CD4-positive, alpha-beta T cell (primary cell): Measurements from ENCODE around the gene ZC3H10. TPM values are rescaled to one million over a fixed set of nuclear protein-coding genes. Genes with fewer than 3 reads are reported as not detected.

Source experiments
- ATAC-seq: fragments of 200-7000 bp; cut with Tn5 transposase; one replicate; pipeline ENCODE4 v1.10.0; 2022; ENCODE audit warnings: mild to moderate bottlenecking; ENCODE audit not compliant: poor library complexity
- CTCF ChIA-PET: fragments of 350-600 bp; sonication (Branson Sonifier 250); formaldehyde crosslinking; loops from one replicate; lab custom pipeline; 2021; ENCODE audit warnings: antibody characterized with exemption, inconsistent platforms; lab: Charles Lee
- POLR2A ChIA-PET: fragments of 350-600 bp; sonication (Branson Sonifier 250); formaldehyde crosslinking; loops from one replicate; lab custom pipeline; 2021; ENCODE audit warnings: antibody characterized with exemption, inconsistent platforms; lab: Charles Lee
- DNase-seq, 14 experiments: peaks; one replicate each; pipeline ENCODE4 v3.0.0-alpha.2; 2013 to 2020; ENCODE audit warnings: mixed read lengths in 2 of 14
- H3K27ac ChIP-seq, 2 donors: one replicate each; pipeline versions ENCODE4 v1.5.1 to v1.7.0; 2013; ENCODE audit warnings: low read length in 2 of 2, low read depth in 1 of 2, mild to moderate bottlenecking in 1 of 2
- H3K27me3 ChIP-seq, 2 experiments: 1 replicate in 1 of 2; 2 replicates in 1 of 2; pipeline versions ENCODE4 v1.6.1 to v1.7.0; 2013; ENCODE audit warnings: low read length in 2 of 2, control low read depth in 1 of 2, mild to moderate bottlenecking in 1 of 2, moderate library complexity in 1 of 2; ENCODE audit not compliant: insufficient read depth in 2 of 2, control insufficient read depth in 1 of 2
- H3K36me3 ChIP-seq: one replicate; pipeline ENCODE4 v1.6.1; 2013; ENCODE audit warnings: low read length, control low read depth; ENCODE audit not compliant: insufficient read depth
- H3K4me1 ChIP-seq: one replicate; pipeline ENCODE4 v1.6.1; 2013; ENCODE audit warnings: low read length, control low read depth; ENCODE audit not compliant: insufficient read depth
- H3K4me3 ChIP-seq: one replicate; pipeline ENCODE4 v1.5.1; 2013; ENCODE audit warnings: mild to moderate bottlenecking, low read length, moderate library complexity
- H3K9me3 ChIP-seq, 2 experiments: 1 replicate in 1 of 2; 2 replicates in 1 of 2; pipeline versions ENCODE4 v1.6.1 to v1.7.0; 2013; ENCODE audit warnings: low read length in 2 of 2, mild to moderate bottlenecking in 2 of 2, control low read depth in 1 of 2, moderate library complexity in 1 of 2; ENCODE audit not compliant: control insufficient read depth in 1 of 2, insufficient read depth in 1 of 2
- H3K27ac Mint-ChIP-seq: one replicate; pipeline ENCODE4 v1.8.0; 2020; ENCODE audit warnings: mixed read lengths
- H3K27me3 Mint-ChIP-seq: one replicate; pipeline ENCODE4 v1.8.0; 2021; ENCODE audit warnings: mixed read lengths
- H3K36me3 Mint-ChIP-seq: one replicate; pipeline ENCODE4 v1.8.0; 2021; ENCODE audit warnings: low read depth, mixed read lengths
- H3K4me1 Mint-ChIP-seq: one replicate; pipeline ENCODE4 v1.8.0; 2021; ENCODE audit warnings: low read depth, mixed read lengths
- H3K4me3 Mint-ChIP-seq: one replicate; pipeline ENCODE4 v1.8.0; 2020; ENCODE audit warnings: mild to moderate bottlenecking, mixed read lengths
- H3K9me3 Mint-ChIP-seq: one replicate; pipeline ENCODE4 v1.8.0; 2020; ENCODE audit warnings: mixed read lengths
- CTCF ChIP-seq: fragments of 200-600 bp; IDR thresholded peaks from one replicate; pipeline ENCODE4 v1.8.0; 2022; ENCODE audit warnings: antibody characterized with exemption, mild to moderate bottlenecking
- intact Hi-C, 2 experiments: fragments of 100-400 bp; cut with DNase I in 1 of 2; cut with micrococcal nuclease in 1 of 2; formaldehyde crosslinking; loops; one replicate each; pipeline versions ENCODE4 v1.15.1 to v1.9.0; 2023 to 2025; cut with DNase I, micrococcal nuclease
- total RNA-seq, 174 experiments: library from RNA in 2 of 174; stranded (reverse) in 2 of 174; gene quantifications; one replicate each; pipeline ENCODE4 v1.2.3 and lab custom pipeline; 2021 to 2026

ZC3H10 gene
- total RNA-seq, 2 experiments from 2014 or later = 6.3 to 8.9 TPM

- DNase-seq (no peak), ATAC-seq (no peak)
- H3K9me3 Mint-ChIP-seq = no peaks in the 10 kb centered on the region
- Histone ChIP-seq H3K27me3 (no peaks in the 10 kb centered on the region), H3K27ac (no peak overlapping the region), H3K4me3 (no peak overlapping the region), H3K4me1 (peaks cover 21% of the 10 kb centered on the region), H3K9me3 (no peaks in the 10 kb centered on the region), H3K36me3 (peaks cover 96% of the 10 kb centered on the region)
- no peak overlapping the region for H3K4me3 Mint-ChIP-seq
- ChIA-PET CTCF (interaction anchor here (1.7 kb wide), 1 partner anchor 24 kb away, joined by 5 read pairs; the partner anchor contains the start of gene SMARCC2), POLR2A (interaction anchor here (0.8 to 1.1 kb wide), 4 partner anchors 10 to 38 kb away, joined by 3 to 5 read pairs (median 4); partner anchors contain the start of gene SMARCC2)
- H3K27me3 Mint-ChIP-seq = no peaks in the 10 kb centered on the region
- peak overlapping the region; percentile 24 for H3K27ac Mint-ChIP-seq
- H3K4me1 Mint-ChIP-seq = peaks cover 11% of the 10 kb centered on the region
- intact Hi-C loops = no loop called here
- peaks cover 85% of the 10 kb centered on the region for H3K36me3 Mint-ChIP-seq
- no peak for TF ChIP-seq CTCF
Measured at GRCh38 chr12:56165369-56165768, 47.3 kb downstream of the ZC3H10 start.

- DNase-seq (no peak), ATAC-seq (no peak)
- Mint-ChIP-seq H3K4me1 (no peaks in the 10 kb centered on the region), H3K4me3 (no peak overlapping the region), H3K9me3 (no peaks in the 10 kb centered on the region), H3K36me3 (peaks cover 87% of the 10 kb centered on the region), H3K27ac (no peak overlapping the region), H3K27me3 (no peaks in the 10 kb centered on the region)
- CTCF ChIA-PET = interaction anchor here (2.0 kb wide), 2 partner anchors 19 to 20 kb away, joined by 6 read pairs; partner anchors contain the start of gene SMARCC2
- no peak overlapping the region for H3K4me3 ChIP-seq
- H3K27ac ChIP-seq = no peak overlapping the region
- no peaks in the 10 kb centered on the region for H3K4me1 ChIP-seq
- no peaks in the 10 kb centered on the region for H3K27me3 ChIP-seq
- POLR2A ChIA-PET = interaction anchor here (0.6 to 1.2 kb wide), 3 partner anchors 8 to 53 kb away, joined by 3 read pairs; no protein-coding TSS in a partner anchor
- H3K9me3 ChIP-seq = no peaks in the 10 kb centered on the region
- intact Hi-C loops = no loop called here
- TF ChIP-seq CTCF = no peak
- H3K36me3 ChIP-seq = peaks cover 96% of the 10 kb centered on the region
Measured at GRCh38 chr12:56169229-56169759, 51.2 kb downstream of the ZC3H10 start.

GRCh38 chr12:56172839-56173238 lies 54.8 kb downstream of the ZC3H10 start:
- H3K27me3 Mint-ChIP-seq = no peaks in the 10 kb centered on the region
- Histone ChIP-seq H3K4me1 (no peaks in the 10 kb centered on the region), H3K27me3 (no peaks in the 10 kb centered on the region), H3K36me3 (peaks cover 86% of the 10 kb centered on the region), H3K9me3 (no peaks in the 10 kb centered on the region), H3K4me3 (no peak overlapping the region), H3K27ac (no peak overlapping the region)
- no peak overlapping the region for H3K4me3 Mint-ChIP-seq
- no peak overlapping the region for H3K27ac Mint-ChIP-seq
- ChIA-PET CTCF (interaction anchor here (0.7 kb wide), 1 partner anchor 86 kb away, joined by 3 read pairs; the partner anchor contains the start of gene ANKRD52), POLR2A (interaction anchor here (1.0 to 1.4 kb wide), 2 partner anchors 15 to 17 kb away, joined by 3 to 5 read pairs; partner anchors contain the start of gene SMARCC2)
- no peak for TF ChIP-seq CTCF
- ATAC-seq (no peak), DNase-seq (no peak)
- intact Hi-C loops = no loop called here
- H3K4me1 Mint-ChIP-seq = no peaks in the 10 kb centered on the region
- H3K36me3 Mint-ChIP-seq = peaks cover 88% of the 10 kb centered on the region
- no peaks in the 10 kb centered on the region for H3K9me3 Mint-ChIP-seq

Other genes starting within 250 kb of the ZC3H10 start
- 10 to 100 TPM; 13.7 to 16.7 TPM for gene PYM1, start 190.4 kb upstream of the ZC3H10 start, total RNA-seq
- gene DGKA, start 187.1 kb upstream of the ZC3H10 start, total RNA-seq = 100 to 1,000 TPM; 799 to 818 TPM
- gene PMEL, start 152.2 kb upstream of the ZC3H10 start, total RNA-seq = not detected
- gene CDK2, start 151.4 kb upstream of the ZC3H10 start, total RNA-seq = 10 to 100 TPM; 15.8 to 16.0 TPM
- 10 to 100 TPM; 21.6 to 27.4 TPM for gene RAB5B, start 144.2 kb upstream of the ZC3H10 start, total RNA-seq
- gene SUOX, start 121.0 kb upstream of the ZC3H10 start, total RNA-seq = 1 to 10 TPM in 1 of 2 experiments, under 1 TPM in 1; 0.82 to 1.2 TPM
- 1 to 10 TPM; 2.5 to 5.0 TPM for gene IKZF4, start 97.2 kb upstream of the ZC3H10 start, total RNA-seq
- gene RPS26, start 76.3 kb upstream of the ZC3H10 start, total RNA-seq = 100 to 1,000 TPM; 118 to 126 TPM
- under 1 TPM; 0.22 to 0.47 TPM for gene ERBB3, start 38.1 kb upstream of the ZC3H10 start, total RNA-seq
- gene PA2G4, start 13.7 kb upstream of the ZC3H10 start, total RNA-seq = 10 to 100 TPM; 51.0 to 61.0 TPM
- gene RPL41, start 1.6 kb upstream of the ZC3H10 start, total RNA-seq = 1,000 to 10,000 TPM; 5,865 to 5,989 TPM
- 10 to 100 TPM; 88.5 to 90.3 TPM for gene ESYT1, start 10.0 kb downstream of the ZC3H10 start, total RNA-seq
- gene MYL6B, start 34.3 kb downstream of the ZC3H10 start, total RNA-seq = 1 to 10 TPM; 6.2 to 6.4 TPM
- gene MYL6, start 40.1 kb downstream of the ZC3H10 start, total RNA-seq = 100 to 1,000 TPM; 670 to 673 TPM
- 100 to 1,000 TPM; 104 to 109 TPM for gene SMARCC2, start 71.2 kb downstream of the ZC3H10 start, total RNA-seq
- gene RNF41, start 103.7 kb downstream of the ZC3H10 start, total RNA-seq = 10 to 100 TPM; 28.0 to 32.4 TPM
- gene NABP2, start 106.1 kb downstream of the ZC3H10 start, total RNA-seq = 1 to 10 TPM; 7.6 to 9.1 TPM
- gene SLC39A5, start 111.8 kb downstream of the ZC3H10 start, total RNA-seq = under 1 TPM in 1 of 2 experiments, not detected in 1; 0.33 TPM
- 10 to 100 TPM; 23.9 to 30.8 TPM for gene ANKRD52, start 140.1 kb downstream of the ZC3H10 start, total RNA-seq
- gene COQ10A, start 148.7 kb downstream of the ZC3H10 start, total RNA-seq = 10 to 100 TPM; 27.6 to 29.2 TPM
- 100 to 1,000 TPM; 139 to 145 TPM for gene CS, start 182.1 kb downstream of the ZC3H10 start, total RNA-seq
- 10 to 100 TPM; 30.5 to 33.4 TPM for gene CNPY2, start 197.7 kb downstream of the ZC3H10 start, total RNA-seq
- gene PAN2, start 215.7 kb downstream of the ZC3H10 start, total RNA-seq = 100 to 1,000 TPM; 104 to 107 TPM
- 10 to 100 TPM; 25.2 to 27.5 TPM for gene IL23A, start 220.6 kb downstream of the ZC3H10 start, total RNA-seq
- gene STAT2, start 241.8 kb downstream of the ZC3H10 start, total RNA-seq = 100 to 1,000 TPM; 114 to 125 TPM
- not detected for gene APOF, start 244.6 kb downstream of the ZC3H10 start, total RNA-seq